Hepatic stellate cell (primary cell): ENCODE data around the gene TEX29.

ENCODE experiments used
- DNase-seq: peaks from one replicate; pipeline ENCODE4 v3.0.0; 2011; ENCODE audit warnings: low spot score

Gene TEX29

DNA sequence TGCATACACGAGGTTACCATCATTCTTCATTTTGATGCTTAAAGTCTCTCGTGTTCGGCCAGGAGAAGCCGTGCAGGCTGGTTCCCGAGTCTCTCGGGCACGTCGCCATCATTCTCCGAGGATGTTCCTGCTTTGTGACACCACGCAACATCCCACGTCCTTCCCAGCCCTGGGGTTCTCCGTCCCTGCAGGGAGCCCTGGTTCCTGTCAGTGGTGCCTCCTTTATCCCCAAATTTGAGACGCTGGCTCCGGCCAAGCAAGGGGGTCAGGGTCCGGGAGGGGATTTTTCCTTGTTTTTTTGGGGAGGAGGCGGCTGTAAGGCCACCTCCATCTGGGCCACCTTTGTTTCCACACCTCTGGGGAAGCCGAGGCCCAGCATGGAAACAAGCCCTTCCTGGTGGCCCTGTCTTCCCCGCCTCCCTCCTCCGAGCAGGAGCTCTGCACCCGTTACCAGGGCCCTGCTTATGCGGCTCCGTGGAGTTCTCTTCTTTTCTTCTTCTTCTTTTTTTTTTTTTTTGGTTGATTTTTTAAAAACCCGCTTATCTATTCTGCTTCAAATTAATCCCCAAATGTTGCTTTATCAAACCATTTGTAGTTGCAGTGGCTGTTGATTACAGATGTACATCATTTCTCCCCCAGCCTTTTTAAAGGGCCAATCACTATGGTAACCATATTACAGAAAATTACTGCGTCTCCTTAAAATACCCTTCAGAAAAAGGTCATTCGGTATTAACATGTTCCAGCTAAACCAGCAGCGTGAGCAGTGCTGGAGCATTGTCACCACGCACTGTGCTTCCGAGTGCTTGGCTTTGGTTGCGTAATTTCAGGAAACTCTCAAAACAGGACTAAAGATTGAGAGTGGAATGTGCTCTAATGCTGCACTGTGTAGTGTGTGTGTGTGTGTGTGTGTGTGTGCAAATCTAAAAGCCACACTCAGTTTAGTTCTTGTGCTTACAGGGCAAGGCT is 50.4 kb downstream of the TEX29 start:
- DNase-seq = no peak

DNA sequence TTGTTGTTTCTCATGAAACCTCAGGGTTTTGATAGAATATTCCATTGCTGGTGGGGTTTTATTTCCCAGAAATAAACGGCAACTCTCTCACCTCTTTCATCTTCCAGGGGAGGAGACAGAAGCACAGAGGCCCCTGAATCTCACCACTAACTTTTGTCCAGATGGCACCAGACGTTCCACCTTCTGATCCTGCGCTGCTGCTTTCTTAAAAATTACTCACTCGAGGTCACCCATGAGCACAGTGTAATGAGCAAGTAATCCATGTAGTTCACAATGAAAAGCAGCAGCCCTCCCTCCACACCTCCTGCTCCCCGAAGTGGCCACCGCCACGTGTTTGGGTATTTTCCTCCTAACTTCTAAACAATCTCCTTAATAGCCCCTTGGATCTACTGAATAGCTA is 51.3 kb downstream of the TEX29 start:
- DNase-seq = no peak

DNA sequence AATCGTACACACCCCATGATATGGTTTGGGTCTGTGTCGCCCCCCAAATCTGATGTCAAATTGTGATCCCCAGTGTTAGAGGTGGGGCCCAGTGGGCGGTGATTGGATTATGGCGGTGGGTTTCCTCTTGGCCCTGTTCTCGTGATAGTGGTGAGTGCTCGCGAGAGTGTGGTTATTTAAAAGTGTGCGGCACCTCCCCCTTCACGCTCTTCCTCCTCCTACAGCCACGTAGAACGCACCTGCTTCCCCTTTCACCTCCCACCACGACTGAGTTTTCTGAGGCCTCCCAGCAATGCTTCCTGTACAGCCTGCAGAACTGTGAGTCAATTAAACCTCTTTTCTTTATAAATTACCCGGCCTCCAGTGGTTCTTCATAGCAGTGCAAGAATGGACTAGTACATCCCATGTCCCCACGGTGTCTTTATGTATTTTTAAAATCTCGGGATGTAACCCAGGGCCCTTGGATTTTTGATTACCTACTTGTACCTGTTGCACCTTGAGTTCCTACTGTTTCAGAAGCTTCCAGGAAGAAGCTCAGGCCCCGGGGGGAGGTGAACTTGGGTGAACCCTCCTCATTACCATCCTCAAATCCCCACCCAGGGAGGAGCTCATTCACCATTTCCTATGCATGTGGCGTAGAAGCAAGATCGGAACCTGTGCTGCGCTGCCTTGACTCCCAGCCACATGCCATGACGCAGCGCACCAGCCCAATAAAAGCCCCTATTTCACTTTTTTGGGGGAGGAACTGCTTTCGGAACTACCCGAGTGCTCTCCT is 52.4 kb downstream of the TEX29 start:
- no peak for DNase-seq

DNA sequence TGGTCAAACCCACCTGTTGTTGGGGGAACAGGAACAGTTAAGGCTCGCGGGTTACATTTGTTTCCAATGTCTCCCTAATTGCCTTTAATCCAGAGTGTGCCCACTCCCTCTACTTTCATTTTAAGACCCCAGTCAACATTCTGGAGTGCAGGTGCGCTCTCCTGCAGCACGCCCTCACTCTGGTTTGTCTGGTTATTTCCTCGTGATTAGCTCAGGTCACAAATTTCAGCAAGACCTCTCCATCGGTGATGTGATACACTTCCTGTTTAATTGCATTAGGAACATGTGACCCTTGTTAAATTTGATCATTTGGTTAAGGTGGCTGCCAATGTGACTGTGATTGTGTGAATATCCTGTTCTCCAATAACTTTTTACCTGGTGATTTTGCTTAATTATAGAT is 53.0 kb downstream of the TEX29 start:
- no peak for DNase-seq

DNA sequence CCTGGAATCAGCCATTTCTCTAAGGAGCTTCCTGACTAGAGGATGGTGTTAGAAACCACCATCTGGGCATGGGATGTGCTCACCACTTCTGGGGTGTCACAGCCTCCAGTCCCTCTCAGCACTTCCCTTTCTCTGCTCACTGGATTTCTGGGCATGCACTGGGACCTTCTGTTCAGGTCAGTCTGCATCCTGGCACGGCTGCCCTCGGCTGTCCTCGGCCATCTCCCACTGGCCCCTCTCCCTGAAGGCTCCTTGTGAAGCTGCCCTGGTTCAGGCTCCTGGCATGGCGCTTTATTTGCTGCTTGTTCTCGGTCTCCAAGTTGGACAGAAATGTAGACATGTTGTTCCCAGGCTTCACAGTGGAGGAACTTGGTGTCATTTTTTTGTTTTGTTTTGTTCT is 60.0 kb downstream of the TEX29 start:
- no peak for DNase-seq

DNA sequence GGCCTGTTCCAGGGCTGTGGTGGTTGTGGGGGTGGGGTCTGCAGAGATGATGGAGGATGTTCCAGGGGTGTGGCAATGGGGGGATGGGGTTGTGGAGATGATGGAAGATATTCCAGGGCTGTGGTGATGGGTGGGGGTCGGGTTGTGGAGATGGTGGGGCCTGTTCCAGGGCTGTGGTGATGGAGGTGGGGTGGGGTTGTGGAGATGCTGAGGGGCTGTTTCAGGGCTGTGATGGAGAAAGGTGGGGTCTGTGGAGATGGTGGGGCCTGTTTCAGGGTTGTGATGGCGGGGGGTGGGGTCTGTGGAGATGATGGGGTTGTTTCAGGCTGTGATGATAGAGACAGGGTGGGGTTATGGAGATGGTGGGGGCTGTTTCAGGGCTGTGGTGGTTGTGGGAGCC is 62.0 kb downstream of the TEX29 start:
- no peak for DNase-seq

DNA sequence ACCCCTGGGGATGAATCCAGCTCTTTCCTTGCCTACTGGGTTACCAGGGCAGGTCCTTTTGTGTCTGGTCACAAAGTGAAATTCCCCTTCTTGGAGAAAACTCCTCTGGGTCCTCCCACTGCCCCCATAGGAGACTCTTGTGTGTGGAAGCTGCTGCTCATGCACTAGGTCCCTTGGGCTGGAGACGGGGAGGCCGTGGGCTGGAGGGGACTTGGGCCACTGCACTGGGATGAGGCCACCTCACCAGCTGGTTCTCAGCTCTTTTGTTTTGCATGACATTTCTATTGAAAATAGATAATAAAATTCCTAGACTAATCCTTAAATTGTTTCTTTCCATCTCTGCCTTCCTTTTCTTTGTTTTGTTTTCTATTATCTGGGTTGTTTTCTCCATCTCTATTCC is 62.4 kb downstream of the TEX29 start:
- no peak for DNase-seq

DNA sequence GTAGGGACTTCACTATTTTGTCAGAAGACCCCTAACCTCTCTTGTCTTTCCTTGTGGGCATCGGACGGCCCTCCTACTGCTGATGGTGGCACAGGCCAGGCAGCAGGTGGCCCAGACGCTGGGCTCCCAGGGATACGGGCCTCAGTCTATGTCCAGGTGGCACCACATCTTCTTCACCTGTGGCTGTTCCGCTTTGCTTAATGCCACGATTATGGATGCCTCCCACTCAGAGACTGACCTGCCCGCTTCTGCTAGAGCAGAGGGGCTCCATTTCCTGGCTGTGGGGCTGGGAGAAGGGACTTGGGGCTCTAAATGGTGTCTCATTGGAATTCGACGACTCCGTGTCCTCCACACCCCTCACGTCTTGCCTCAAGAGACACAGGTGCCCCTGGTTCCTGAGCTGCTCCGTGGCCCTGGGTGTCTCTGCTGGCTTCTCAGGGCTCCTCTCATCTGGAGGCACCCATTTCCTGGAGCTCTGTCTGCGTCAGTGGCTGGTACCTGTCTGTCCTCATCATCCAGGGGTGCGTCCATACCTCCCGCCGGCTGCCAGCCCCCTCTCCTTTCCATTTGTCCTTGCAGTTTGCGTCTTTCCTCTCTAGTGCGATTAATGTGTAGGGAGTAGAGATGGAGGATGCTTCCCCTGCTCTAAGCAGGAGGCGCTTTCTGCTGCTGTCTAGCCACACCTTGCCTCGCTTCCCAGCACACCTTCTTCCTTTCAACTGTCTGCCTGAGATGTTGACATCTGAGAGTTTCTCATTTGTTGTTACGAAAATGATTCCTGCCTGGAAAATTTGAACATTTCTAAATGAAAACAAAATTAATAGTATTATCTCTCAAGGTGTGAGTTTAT is 63.4 kb downstream of the TEX29 start:
- no peak for DNase-seq

DNA sequence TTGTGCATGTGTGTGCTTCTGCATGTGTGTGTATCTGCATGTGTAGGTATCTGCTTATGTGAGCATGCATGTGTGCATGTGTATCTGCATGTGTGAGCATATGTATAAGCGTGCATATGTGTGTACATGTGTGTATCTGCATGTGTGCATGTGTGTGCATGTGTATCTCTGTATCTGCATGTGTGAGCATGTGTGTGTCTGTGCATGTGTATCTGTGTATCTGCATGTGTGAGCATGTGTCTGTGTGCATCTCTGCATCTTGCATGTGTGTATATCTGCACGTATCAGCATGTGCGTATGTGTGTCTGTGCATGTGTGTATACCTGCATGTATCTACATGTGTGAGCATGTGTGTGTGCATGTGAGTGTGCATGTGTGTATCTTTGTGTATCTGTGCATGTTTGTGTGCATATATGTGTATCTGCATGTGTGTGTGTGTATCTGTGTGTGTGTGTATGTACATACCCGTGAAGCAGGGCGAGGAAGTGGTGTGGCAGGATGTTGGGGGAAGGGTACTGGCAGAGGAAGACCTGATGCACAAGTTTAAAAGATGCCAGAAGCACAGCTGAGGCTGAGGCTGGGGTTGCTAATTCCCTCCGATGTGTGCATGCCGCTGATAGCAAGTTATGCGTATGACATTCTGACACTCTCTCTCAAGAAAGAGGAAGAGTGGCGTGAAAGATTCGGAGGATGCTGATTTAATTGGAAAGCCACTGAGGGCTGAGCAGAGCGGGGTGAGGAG is 64.2 kb downstream of the TEX29 start:
- DNase-seq = no peak

DNA sequence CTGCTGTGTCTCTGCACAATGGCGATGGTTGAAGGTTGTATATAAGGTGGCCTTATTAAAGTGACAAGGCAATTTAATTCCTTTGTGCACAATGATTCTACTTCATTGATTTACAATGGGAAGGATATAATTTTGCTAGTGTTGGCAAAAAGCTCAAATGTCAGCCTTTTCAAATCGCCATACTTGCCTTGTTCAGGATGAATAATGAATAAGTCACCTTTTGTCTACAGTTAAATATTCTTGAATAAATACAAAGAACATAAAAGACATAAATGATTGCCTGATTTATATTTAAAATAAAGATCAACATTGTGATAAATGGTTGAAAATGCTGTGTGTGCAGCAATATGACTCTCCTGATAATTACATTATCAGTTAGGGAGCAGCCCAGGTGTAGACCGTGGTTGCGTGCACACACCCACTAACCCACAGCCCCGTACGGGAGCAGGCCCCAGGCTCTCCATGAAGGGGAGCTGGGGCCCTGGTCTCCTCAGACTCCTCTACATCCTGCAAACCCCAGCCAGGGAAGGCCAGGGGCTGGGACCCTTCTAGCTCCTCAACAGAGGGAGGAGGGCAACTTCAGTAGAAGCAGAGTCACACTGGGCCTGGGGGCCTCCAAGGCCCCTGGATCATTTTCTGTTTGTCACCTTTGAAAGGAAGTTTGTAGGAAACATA is 64.9 kb downstream of the TEX29 start:
- DNase-seq = no peak

DNA sequence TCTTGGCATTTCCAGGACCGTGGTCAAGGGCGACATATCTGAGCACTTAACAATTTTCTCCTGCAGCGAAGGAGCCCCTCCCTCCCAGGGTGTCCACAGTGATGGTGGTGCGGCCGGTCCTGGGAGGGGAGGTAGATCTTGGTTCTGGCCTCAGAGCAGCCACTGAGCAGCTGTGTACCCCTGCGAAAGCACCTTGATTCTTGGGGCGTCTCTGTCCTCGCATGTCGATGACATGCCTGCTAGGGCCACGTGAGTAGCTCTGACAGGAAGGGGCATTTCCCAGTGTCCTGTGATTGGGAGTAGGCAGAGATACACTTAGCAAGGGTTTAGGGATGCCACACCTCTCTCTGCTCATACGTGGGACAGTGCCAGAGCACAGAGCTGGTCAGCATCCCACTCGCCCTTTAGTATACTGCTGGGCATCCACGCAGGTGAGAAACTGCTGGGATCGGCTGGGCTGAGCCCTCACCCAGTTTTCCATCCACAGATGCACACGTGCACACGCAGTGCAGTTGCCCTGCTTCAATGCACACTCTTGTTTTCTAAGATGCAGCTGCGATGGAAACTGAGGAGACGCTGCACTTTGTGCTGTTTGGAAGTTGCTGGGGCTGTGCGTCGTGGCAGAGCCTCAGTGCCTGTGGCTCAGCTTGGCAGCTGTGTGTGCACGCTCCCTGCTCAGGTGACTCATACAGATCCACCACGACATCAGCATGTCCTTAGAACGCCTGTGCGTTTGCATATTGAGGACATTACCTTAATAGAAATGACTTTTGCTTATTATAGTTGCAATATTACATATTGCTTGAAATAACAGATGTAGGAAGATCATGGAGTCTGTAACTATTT is 66.8 kb downstream of the TEX29 start:
- no peak for DNase-seq

DNA sequence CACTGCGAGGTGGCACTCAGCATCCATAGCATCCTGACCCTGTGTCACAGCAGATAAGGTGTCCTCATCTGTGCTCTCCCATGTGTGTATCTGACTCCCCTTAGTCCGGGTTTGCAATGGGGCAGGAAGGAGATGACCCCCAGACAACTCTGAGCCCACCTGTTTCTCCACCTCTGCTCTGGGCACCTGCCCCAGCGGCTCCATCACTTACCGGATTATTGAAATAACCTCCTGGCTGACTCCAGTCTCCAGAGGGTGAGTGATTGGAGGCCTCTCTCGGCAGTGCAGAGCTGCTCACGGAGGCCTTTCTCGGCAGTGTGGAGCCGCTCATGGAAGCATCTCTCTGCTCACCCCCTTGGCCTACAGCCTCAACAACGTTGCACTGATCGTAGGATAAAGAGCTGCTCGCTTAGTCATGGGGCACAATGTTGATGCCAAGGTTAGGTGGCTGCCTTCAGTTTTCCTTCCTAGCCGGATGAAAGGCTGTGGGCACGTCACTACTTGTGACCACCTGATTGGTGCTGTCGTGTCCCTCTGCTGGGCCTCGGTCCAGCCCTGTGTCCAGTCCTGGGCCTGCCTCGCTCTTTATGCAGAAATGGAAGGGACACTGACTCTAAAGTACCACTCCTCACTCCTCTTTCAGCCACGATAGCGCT is 67.6 kb downstream of the TEX29 start:
- no peak for DNase-seq

DNA sequence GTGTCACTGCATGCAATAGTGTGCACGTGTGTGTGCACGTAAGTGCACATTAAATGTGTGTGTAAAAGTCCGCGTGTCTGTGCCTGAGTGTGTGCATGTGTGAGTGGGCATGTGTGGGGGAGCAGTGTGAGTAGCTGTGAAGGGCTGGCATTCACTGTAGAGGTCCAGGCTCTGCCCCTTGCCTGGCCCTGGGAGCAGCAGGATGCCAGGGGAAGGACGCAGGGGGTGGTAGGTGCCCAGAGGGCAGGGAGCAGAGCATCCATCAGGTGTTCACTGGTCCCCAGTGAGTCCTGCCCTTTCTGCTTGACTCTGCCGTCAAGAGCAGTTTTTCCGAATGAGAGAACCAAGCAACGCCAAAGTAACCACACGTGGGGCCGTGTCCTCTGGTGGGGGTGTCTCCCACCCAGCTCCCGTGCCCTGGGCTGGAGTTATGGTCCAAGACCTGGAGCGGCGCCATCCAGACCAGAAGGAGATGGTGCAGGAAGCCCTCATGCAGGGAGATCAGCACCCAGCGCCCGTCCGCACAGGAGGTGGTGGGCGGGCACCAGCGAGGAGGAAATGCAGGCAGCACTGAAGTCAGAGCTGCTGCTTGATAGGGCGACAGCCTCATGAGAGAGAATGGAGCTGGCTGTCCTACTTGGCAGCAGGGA is 68.5 kb downstream of the TEX29 start:
- DNase-seq = no peak

DNA sequence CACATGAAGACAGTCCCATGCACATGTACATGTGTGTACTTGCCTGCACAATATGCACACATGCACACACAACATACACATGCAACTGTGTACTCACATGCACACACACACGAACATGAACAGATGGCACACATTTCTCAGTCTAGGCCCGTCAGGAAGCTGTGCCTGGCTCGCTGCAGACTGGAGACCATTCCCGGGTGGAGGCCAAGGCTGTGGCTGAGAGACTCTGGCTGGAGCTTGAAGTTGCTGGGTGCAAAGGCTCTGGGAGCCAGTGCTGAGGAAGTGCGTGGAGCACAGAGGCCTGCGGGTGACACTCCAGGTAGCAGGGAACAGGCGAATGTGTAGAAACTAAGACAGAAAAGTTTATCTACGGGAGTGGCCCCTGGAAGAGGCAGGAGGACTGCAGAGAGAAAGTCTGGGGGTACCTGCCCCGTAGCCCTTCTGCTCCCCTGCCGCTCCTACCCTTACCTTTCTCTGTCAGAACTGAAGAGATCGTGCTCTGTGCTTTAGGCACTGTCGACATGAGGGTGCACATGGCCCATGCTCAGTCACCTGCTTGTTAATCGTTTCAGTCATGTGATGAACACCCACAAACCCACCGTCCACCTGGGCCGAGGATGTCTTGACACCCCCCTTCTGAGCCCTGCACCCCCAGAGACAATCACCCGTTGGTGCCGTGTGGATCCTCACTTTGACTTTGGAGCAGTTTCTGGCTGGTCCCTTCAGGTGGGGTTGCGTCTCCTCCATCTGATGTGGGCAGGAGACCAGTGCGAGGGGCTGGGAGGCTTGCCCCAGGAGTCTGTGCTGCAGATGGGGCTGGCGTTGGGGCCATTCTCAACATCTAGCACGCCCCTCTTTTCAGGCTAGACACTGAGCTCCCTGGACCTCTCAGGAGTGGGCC is 69.4 kb downstream of the TEX29 start:
- DNase-seq = no peak

DNA sequence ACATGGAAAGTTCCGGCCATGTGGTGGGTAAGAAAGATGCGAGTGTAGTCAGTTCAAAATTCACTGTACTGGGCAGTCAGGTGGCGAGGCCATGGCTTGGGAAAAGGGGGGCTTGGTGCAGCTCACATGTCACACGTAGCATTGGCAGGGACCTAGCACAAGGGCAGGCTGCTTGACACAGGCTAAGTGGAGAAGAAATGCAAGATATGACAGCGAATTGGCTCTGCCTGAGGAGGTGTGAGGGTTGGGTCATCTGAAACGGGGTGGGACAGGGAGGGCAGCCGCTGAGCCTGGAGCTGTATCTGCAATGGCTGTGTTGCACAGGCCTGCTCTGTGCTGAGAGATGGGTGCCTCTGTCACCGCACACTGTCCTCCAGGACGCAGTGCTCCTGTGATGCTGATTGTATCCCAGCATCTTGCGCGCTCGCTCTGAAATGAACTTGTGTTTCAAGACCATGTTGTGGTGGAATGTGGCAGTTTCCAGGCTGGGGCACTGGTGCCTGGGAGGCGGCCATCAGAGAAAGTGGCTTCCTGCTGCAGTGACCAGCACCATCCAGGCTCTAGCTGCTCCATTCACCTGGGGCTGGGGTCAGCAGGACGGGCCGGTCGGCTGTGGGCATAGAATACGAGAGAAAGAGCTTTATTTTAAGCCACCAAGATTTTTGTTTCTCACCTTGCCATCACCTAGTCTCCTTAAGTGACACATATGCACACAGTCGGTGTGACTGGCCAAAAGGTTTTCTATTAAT is 70.3 kb downstream of the TEX29 start:
- DNase-seq = no peak

DNA sequence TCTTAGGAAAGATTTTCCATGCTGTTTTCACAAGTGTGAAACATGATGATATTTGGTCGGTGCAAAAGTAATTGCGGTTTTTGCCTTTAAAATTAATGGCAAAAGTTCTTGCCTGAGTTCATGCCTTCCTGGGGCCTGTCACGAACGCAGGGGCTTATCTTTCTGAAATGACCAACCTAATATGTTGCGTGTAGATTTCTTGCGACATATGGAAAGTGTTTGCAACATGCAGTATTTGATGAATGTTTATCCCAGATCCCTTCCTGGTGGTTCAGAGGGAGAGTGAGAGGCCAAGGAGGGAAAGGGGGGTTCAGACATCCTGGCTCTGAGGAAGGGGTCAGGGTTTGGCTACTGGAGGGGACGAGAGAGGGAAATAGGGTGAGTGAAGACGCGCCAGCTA is 72.0 kb downstream of the TEX29 start:
- no peak for DNase-seq

DNA sequence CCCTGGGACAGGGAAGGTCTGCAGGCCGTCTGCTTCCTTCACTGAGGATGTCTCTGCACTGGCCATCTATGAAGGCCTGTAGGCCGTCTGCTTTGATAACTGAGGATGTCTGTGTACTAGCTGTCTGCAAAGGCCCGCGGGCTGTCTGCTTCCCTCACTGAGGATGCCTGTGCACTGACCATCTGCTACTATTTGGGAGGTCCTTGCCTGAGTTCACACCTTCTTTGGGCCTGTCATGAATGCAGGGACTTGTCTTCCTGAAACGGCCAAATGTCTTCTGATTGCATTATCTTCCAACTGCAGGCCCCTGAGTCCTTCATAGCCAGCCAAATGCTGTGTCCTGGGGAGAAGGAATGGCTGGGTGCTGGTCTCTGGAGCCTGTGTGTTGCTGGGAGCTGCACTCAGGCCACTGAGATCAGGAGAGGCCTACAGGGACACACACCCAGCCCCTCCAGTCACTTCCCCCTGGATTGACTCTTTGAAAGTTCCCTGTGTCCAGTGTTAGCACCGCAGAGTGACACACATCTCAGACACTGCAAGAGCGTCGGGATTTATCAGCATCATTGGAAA is 72.9 kb downstream of the TEX29 start:
- DNase-seq = no peak
